NCI-H146 (cell line): Measurements from ENCODE around the gene UBTD1.
A peak's percentile ranks its signal among the peaks of the same experiment; 100 is the strongest.

Source experiments
- DNase-seq: peaks from one replicate; lab custom pipeline; 2025; lab: John Stamatoyannopoulos, UW

The UBTD1 gene

DNA sequence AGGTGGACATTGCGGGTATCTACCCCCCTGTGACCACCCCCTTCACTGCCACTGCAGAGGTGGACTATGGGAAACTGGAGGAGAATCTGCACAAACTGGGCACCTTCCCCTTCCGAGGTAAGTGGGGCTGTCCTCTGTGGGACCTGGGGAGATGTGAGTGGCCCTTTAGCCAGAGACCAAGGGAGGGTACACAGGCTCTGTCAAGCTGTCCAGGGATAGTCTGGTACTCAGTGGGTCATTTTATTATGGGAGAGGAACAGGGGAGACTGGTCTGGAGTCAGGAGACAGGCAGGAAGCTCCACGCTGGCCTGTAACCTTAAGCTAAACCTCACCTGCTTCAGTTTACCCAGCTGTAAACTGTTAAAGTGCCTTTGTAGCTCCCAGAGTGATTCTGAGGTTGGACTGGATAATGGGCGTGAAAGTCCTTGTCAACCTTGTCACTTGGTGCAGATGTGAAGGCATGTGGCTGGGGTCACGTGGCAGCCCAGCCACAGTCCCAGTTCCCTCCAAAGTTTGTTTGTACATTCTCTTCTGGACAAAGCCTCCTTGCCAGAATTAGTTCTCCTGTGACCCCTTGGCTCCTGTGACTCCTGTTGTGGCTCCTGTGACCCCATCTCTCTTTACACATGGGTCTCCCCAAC lies 86.2 kb downstream of the UBTD1 start:
- no peak for DNase-seq

- DNase-seq = no peak
Observed at GRCh38 chr10:97585439-97585811, 86.7 kb downstream of the UBTD1 start.

- no peak for DNase-seq
Observed at GRCh38 chr10:97587183-97587582, 88.5 kb downstream of the UBTD1 start.

DNA sequence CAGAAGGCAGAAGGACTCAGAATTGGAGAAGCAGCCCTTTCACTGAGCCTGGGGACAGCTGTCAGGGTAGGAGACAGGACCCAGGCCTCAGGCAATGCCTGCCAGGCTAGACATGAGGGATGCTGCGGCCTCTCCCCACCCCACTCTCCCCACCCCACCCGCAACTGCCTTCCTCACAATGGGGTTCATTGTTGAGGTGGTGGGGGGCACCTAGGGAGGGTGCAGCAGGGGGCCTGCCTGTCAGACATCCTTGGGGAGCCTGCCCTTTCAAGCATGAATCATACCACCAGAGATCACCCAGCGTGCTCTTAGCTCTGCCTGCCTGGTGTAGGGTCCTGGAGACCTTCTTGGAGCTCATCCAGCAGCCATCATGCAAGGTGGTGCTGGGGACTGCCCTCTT lies 90.8 kb downstream of the UBTD1 start, which contains the start of gene C10orf62:
Gene C10orf62 (plus strand): TSS at position 243 of the 400 bp plus-strand sequence. CDS start 177 bp downstream, outside the sequence.
- DNase-seq = no peak

GRCh38 chr10:97590082-97590747 lies 91.5 kb downstream of the UBTD1 start:
- no peak for DNase-seq

DNA sequence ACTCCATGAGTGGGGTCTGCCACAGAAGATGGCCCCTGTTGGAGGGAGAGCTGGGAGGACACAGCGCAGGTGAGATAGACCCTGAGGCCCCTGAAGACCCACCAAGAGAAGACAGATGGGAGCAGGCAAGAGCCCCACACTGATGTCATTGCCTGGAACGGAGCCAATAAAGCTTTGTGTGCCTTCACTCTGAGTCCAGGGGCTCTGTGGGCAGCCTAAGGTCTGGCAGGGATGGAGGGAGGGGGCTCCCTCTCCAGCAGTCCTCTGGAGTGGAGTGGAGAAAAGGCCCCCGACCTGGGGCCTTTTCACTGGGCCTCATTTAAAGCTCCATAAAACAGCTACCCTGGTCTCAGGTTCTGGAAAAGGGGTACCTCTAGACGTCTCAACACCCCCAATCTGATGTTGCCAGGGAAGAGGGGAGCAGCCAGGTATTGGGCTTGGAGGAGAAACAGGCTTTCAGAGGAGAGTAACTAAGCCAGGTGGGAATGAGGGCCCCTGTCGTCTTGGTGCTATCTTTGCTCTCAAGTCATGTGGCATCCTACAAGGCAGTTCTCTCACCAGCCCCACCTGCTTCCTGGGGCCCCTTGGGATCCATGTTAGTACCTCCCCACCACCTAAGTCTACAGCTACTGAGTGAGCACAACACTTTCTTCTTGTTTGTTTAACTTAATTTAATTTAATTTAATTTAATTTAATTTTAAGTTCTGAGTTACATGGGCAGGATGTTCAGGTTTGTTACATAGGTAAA lies 92.2 kb downstream of the UBTD1 start:
- no peak for DNase-seq

- no peak for DNase-seq
Observed at GRCh38 chr10:97593421-97593820, 94.7 kb downstream of the UBTD1 start.

DNA sequence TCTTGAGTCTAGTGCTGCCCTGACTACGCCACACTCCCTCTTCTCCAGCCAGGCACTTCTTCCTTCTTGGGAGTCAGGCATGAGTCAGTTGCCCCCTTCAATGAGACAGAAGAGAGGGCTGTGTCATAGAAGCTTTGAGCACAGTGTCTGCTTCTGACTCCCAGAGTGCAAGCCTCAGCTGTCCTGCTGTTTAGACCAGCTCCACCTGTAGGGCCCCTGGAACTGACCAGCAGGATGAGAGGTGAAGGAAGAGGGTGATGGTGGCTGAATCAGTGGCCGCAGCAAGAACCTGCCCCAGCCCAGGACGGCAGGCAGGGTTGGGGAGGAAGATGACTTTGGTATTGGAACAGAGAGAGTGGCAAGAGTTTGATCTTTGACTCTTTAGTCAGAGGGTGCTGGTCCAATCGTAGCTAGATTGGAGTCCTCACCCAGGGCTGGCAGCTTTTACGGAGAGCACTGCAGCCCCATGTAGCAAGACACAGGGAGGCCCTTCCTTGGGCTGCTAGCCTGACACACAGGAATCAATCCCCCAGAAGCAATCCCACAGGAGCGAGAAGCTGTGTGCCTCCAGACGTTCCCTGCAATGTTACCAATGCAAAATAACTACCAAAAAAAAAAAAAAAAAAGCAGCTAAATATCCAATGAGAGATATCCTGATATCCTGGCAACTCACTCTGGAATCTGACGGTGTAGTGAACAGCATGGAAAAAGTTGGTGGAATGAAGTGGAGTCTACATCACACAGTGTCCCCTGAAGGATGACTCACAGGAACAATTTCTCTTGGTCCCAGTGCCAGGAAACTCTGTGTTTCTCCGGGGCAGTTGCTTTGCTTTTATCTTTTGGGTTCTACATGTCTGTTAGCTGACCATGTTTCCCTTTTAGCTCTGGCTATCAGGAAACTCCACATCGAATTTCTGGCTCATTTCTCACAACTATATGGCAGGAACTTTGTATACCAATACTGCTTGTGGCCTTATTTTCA lies 97.7 kb downstream of the UBTD1 start:
- DNase-seq = no peak

- no peak for DNase-seq
Observed at GRCh38 chr10:97597778-97598177, 99.1 kb downstream of the UBTD1 start.

DNA sequence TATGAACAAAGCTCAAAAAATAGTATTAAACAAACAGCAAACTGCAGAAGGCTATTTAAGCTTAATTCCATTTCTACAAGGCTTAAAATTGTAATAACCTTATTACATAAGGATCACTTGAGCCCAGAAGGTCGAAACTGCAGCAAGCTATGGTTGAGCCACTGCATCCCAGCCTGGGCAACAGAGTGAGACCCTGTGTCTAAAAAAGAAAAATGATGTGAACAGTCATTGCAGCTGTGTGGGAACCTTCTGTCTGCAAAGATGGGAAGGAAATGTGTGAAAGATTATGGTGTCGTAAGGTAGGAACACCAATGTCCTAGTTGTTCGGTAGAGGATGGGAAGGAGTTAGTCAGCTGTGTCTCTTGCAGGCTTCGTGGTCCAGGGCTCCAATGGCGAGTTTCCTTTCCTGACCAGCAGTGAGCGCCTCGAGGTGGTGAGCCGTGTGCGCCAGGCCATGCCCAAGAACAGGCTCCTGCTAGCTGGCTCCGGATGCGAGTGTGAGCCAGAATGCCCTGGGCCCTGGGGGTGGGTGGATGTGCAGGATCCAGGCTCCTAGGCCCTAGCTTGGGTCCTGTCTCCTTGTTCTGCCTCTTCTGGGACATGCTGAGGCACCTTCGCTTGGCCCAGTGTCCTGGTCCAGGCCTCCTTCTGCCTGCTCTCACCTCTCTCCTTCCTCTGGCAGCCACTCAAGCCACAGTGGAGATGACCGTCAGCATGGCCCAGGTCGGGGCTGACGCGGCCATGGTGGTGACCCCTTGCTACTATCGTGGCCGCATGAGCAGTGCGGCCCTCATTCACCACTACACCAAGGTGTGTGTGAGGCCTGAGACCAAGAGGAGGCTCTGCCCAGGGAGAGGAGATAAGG lies 99.9 kb downstream of the UBTD1 start:
- no peak for DNase-seq

DNA sequence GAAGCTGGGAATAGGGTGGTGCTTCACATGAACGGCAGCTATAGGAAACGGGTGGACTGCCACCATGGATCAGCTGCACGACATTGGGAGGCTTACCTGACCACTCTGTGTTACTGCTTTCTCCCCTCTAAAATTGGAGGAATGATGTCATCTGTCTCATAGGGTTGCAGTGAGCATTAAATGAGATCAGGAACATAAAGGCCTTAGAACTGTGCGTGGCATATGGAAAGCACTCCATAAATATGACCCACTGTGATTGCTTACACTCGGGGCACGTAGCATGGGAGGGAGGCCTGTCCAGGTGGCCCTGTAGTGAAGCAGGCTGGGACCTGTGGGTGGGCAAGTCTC lies 100.5 kb downstream of the UBTD1 start:
- no peak for DNase-seq

DNA sequence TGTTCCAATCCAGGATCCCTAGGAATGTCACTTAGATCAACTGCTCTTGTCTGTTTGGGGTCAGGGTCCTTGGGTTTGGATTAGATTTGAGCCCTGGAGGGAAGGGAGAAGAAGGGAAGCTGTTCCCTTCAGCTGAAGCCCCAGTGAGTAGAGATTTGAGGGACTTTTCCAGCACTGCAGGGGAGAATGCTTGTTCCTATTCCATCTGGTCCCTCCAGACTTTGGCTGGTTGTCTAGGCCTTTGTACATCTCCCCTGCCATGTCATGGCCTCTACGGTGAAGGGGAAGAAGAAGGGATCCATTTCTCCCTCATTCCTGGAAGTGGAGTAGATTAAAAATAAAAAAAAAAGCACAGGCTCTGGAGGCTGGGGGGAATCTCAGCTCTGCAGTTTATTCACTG lies 101.9 kb downstream of the UBTD1 start:
- DNase-seq = no peak

DNA sequence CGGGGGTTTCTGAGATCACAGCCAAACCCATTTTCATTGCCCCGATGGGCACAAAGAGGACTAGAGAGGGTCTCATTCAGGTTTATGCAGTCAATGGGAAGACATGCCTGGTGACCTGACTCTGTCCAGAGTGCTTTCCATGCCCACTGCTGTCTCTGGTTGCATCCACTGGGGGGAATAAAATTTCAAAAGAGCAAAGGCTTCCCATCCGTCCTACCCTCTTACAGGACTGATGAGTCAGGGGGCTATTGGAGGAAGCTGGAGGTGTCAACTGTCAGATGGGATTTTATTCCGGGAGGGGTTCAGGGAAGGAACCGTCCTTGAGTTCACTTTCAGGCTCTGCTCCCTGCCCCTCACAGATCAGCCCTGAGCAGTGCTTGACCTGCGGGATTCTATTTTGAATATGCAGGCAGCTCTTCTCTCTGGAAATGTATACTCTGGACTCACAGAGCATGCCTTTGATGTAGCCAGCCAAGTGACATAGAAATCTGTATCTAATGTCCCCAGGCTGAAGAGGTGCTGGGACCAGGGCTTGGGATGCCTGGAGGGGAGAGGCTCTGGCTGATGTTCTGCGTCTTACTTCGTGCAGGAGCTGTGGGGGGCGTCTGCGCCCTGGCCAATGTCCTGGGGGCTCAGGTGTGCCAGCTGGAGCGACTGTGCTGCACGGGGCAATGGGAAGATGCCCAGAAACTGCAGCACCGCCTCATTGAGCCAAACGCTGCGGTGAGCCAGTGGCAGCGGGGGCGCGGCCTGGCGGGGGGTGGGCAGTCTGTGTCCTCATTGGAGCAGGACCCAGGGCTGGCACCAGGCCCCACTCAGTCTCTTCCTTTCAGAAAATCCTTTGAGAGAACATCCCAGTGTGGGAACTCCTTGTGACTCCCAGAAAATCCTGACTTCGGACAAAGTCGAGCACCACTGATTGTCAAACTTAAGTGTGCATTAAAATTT lies 102.8 kb downstream of the UBTD1 start:
- DNase-seq = no peak

DNA sequence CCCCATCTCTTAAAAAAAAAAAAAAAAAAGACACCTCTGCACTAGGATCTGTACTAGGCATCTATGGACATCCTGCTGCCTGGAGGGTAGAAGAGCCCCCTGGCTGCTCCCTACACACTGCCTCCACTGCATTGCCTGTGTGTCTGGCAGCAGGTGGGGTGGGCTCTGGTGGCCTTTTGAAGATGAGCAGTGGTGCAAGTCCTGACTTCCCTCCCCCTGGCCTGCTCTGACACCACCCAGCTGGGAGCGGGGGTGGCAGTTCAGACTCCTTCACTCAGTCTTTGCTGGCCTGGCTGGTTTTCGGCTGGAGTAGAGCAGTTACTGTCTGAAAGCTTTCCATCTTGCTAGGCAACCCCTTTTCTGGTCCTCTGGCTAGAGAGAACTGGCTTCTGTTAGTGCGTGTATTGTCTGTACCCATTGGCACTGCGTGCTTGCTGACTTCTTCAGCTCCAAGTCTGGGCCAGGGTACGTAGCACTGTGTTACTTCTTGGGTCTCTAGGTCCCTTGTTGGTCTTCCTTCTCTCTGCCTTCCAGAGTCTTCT lies 108.4 kb downstream of the UBTD1 start:
- DNase-seq = no peak

DNA sequence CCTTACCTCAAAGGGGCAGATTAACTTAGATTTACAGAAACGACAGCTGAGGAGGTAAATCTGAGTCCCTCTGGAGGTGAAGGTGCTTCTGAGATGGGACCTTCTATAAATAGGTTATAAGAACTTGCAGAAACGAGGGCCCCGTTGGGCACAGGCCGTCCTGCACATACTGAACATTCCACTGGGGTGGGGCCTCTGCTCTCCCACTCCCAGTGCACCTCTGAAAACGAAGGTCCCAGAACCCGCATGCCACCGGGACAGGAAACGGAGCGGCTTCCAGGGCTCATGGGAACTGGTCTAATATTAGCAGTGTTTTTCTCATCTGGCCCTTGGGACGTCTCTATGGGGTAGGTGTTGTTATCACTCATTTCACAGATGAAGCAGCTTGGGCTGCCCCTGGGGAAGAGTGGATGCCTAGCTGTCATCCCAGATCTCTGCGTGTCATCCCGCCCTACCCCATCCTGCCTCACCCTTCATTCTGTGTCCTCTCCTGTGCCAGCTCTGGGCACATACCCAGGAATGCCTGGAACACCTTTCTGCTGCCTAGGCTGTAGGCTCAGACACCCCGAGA lies 110.4 kb downstream of the UBTD1 start:
- no peak for DNase-seq

DNA sequence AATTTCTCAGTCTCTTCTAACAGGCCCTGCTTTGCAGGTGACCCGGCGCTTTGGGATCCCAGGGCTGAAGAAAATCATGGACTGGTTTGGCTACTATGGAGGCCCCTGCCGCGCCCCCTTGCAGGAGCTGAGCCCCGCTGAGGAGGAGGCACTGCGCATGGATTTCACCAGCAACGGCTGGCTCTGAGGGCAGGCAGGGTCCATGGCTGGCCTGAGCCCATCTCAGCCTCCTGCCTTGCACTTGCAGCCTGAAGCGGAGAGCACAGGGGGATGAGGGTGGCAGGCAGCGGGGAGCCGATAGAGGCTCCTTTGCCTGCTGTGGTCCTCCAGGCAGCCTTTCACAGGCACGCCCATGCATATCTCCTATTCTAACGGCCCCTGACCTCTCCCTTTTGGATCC lies 112.7 kb downstream of the UBTD1 start:
- DNase-seq = no peak

- peak; percentile 4 for DNase-seq
Observed at GRCh38 chr10:97612386-97612785, 113.7 kb downstream of the UBTD1 start.

DNA sequence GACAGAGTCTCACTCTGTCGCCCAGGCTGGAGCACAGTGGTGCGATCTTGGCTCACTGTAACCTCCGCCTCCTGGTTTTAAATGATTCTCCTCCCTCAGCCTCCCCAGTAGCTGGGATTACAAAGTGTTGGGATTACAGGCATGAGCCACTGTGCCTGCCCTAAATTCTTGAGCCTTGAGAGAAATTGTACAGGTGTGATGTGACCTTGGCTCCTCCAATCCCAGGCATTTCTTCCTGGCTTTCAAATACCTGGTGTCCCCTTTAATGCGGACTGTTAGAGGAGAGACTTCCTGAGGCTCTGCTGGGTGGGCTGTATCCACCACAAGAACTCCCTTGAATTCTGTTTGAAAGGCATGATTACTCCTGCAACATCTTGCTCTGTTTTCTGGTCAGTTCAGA lies 119.6 kb downstream of the UBTD1 start:
- no peak for DNase-seq

GRCh38 chr10:97618733-97619132 lies 120.0 kb downstream of the UBTD1 start:
- DNase-seq = no peak
